IPS-18a (cell line): ENCODE results near the gene NEDD8.

Source experiments
- H3K27ac ChIP-seq: one replicate; pipeline ENCODE4 v1.5.1; 2013; ENCODE audit warnings: low read length
- H3K27me3 ChIP-seq: one replicate; pipeline ENCODE4 v1.6.1; 2013; ENCODE audit warnings: mild to moderate bottlenecking, low read length; ENCODE audit not compliant: control insufficient read depth, insufficient read depth
- H3K36me3 ChIP-seq: one replicate; pipeline ENCODE4 v1.6.1; 2013; ENCODE audit warnings: low read depth, low read length; ENCODE audit not compliant: control insufficient read depth
- H3K4me1 ChIP-seq: one replicate; pipeline ENCODE4 v1.6.1; 2013; ENCODE audit warnings: low read depth, low read length; ENCODE audit not compliant: control insufficient read depth
- H3K4me3 ChIP-seq: one replicate; pipeline ENCODE4 v1.5.1; 2013; ENCODE audit warnings: low read length
- H3K9ac ChIP-seq: one replicate; pipeline ENCODE4 v1.6.1; 2013; ENCODE audit warnings: mild to moderate bottlenecking, low read length, moderate library complexity
- H3K9me3 ChIP-seq: one replicate; pipeline ENCODE4 v1.6.1; 2013; ENCODE audit warnings: low read depth, low read length; ENCODE audit not compliant: control insufficient read depth

The NEDD8 gene

GRCh38 chr14:24261969-24262327 lies 29.8 kb upstream of the NEDD8 start:
- Histone ChIP-seq H3K27me3 (no peaks in the 10 kb centered on the region), H3K4me1 (no peaks in the 10 kb centered on the region), H3K9me3 (no peaks in the 10 kb centered on the region), H3K4me3 (no peak overlapping the region), H3K9ac (no peak overlapping the region), H3K27ac (no peak overlapping the region), H3K36me3 (peaks cover 6% of the 10 kb centered on the region)

- Histone ChIP-seq H3K4me3 (no peak overlapping the region), H3K27me3 (no peaks in the 10 kb centered on the region), H3K36me3 (peaks cover 2% of the 10 kb centered on the region), H3K9ac (no peak overlapping the region), H3K9me3 (no peaks in the 10 kb centered on the region), H3K27ac (no peak overlapping the region), H3K4me1 (no peaks in the 10 kb centered on the region)
These were observed 29.2 kb upstream of the NEDD8 start for GRCh38 chr14:24261256-24261968.

- Histone ChIP-seq H3K4me1 (no peaks in the 10 kb centered on the region), H3K9ac (no peak overlapping the region), H3K27ac (no peak overlapping the region), H3K4me3 (no peak overlapping the region), H3K9me3 (no peaks in the 10 kb centered on the region), H3K36me3 (no peaks in the 10 kb centered on the region), H3K27me3 (no peaks in the 10 kb centered on the region)
These were observed 28.6 kb upstream of the NEDD8 start for GRCh38 chr14:24260780-24261157.

GRCh38 chr14:24260026-24260779 lies 28.0 kb upstream of the NEDD8 start:
- H3K4me3 ChIP-seq = no peak overlapping the region
- H3K27ac ChIP-seq = no peak overlapping the region
- H3K27me3 ChIP-seq = no peaks in the 10 kb centered on the region
- H3K4me1 ChIP-seq = no peaks in the 10 kb centered on the region
- H3K9me3 ChIP-seq = no peaks in the 10 kb centered on the region
- no peak overlapping the region for H3K9ac ChIP-seq
- H3K36me3 ChIP-seq = no peaks in the 10 kb centered on the region

- no peaks in the 10 kb centered on the region for H3K4me1 ChIP-seq
- no peak overlapping the region for H3K4me3 ChIP-seq
- H3K27me3 ChIP-seq = no peaks in the 10 kb centered on the region
- H3K9me3 ChIP-seq = no peaks in the 10 kb centered on the region
- no peak overlapping the region for H3K27ac ChIP-seq
- no peaks in the 10 kb centered on the region for H3K36me3 ChIP-seq
- no peak overlapping the region for H3K9ac ChIP-seq
These were observed 27.3 kb upstream of the NEDD8 start for GRCh38 chr14:24259282-24260025.

GRCh38 chr14:24258548-24259265 lies 26.5 kb upstream of the NEDD8 start:
- Histone ChIP-seq H3K9me3 (no peaks in the 10 kb centered on the region), H3K27me3 (no peaks in the 10 kb centered on the region), H3K4me1 (no peaks in the 10 kb centered on the region), H3K4me3 (no peak overlapping the region), H3K36me3 (no peaks in the 10 kb centered on the region), H3K27ac (no peak overlapping the region), H3K9ac (no peak overlapping the region)

GRCh38 chr14:24258119-24258518 lies 26.0 kb upstream of the NEDD8 start:
- no peak overlapping the region for H3K9ac ChIP-seq
- no peaks in the 10 kb centered on the region for H3K27me3 ChIP-seq
- no peaks in the 10 kb centered on the region for H3K9me3 ChIP-seq
- H3K4me3 ChIP-seq = no peak overlapping the region
- no peak overlapping the region for H3K27ac ChIP-seq
- H3K36me3 ChIP-seq = no peaks in the 10 kb centered on the region
- no peaks in the 10 kb centered on the region for H3K4me1 ChIP-seq

GRCh38 chr14:24256960-24257359 lies 24.8 kb upstream of the NEDD8 start:
- H3K9me3 ChIP-seq = no peaks in the 10 kb centered on the region
- no peaks in the 10 kb centered on the region for H3K36me3 ChIP-seq
- H3K9ac ChIP-seq = no peak overlapping the region
- no peaks in the 10 kb centered on the region for H3K27me3 ChIP-seq
- H3K27ac ChIP-seq = no peak overlapping the region
- no peak overlapping the region for H3K4me3 ChIP-seq
- H3K4me1 ChIP-seq = no peaks in the 10 kb centered on the region

GRCh38 chr14:24255931-24256711 lies 24.0 kb upstream of the NEDD8 start:
- H3K4me3 ChIP-seq = no peak overlapping the region
- H3K4me1 ChIP-seq = no peaks in the 10 kb centered on the region
- H3K27me3 ChIP-seq = no peaks in the 10 kb centered on the region
- no peak overlapping the region for H3K9ac ChIP-seq
- H3K27ac ChIP-seq = no peak overlapping the region
- no peaks in the 10 kb centered on the region for H3K9me3 ChIP-seq
- H3K36me3 ChIP-seq = no peaks in the 10 kb centered on the region

GRCh38 chr14:24255438-24255837 lies 23.3 kb upstream of the NEDD8 start:
- Histone ChIP-seq H3K4me1 (no peaks in the 10 kb centered on the region), H3K9ac (no peak overlapping the region), H3K27ac (no peak overlapping the region), H3K27me3 (no peaks in the 10 kb centered on the region), H3K36me3 (no peaks in the 10 kb centered on the region), H3K4me3 (no peak overlapping the region), H3K9me3 (no peaks in the 10 kb centered on the region)
